WTC11 (cell line): ENCODE measurements around the gene RREB1. TPM values are rescaled to one million over a fixed set of nuclear protein-coding genes. Genes with fewer than 3 reads are reported as not detected.

ENCODE experiments used
- ATAC-seq: fragments of 200-7000 bp; cut with Tn5 transposase; 2 replicates; pipeline ENCODE4 v1.10.0; 2021; ENCODE audit warnings: mild to moderate bottlenecking, moderate library complexity
- CTCF ChIA-PET: fragments of 300-600 bp; sonication (Branson Sonifier 250); formaldehyde crosslinking; loops from one replicate; lab custom pipeline; 2021; ENCODE audit warnings: antibody characterized with exemption; lab: Charles Lee
- POLR2A ChIA-PET: fragments of 350-600 bp; sonication (Branson Sonifier 250); formaldehyde crosslinking; loops from one replicate; lab custom pipeline; 2021; ENCODE audit warnings: antibody characterized with exemption; lab: Charles Lee
- DNase-seq: peaks from one replicate; pipeline ENCODE4 v3.0.0; 2021; ENCODE audit warnings: low spot score
- H3K27ac Mint-ChIP-seq: 2 replicates; pipeline ENCODE4 v1.8.0; 2021; ENCODE audit warnings: mixed read lengths
- H3K27me3 Mint-ChIP-seq: 2 replicates; pipeline ENCODE4 v1.8.0; 2021; ENCODE audit warnings: low read depth, mild to moderate bottlenecking, moderate library complexity, mixed read lengths
- H3K36me3 Mint-ChIP-seq: 2 replicates; pipeline ENCODE4 v1.8.0; 2021; ENCODE audit warnings: mixed read lengths
- H3K4me1 Mint-ChIP-seq: 2 replicates; pipeline ENCODE4 v1.8.0; 2022; ENCODE audit warnings: mixed read lengths
- H3K4me3 Mint-ChIP-seq: 2 replicates; pipeline ENCODE4 v1.8.0; 2021; ENCODE audit warnings: mild to moderate bottlenecking, moderate library complexity, mixed read lengths
- H3K9me3 Mint-ChIP-seq: 2 replicates; pipeline ENCODE4 v1.8.0; 2021; ENCODE audit warnings: mixed read lengths
- CBFB ChIP-seq: sonication (generic); formaldehyde crosslinking; IDR thresholded peaks from 2 replicates; pipeline ENCODE4 v1.8.1; 2022; ENCODE audit warnings: mild to moderate bottlenecking, low read depth, missing genetic modification reagents
- ESRRA ChIP-seq: sonication (generic); formaldehyde crosslinking; IDR thresholded peaks from 2 replicates; pipeline ENCODE4 v1.8.1; 2022; ENCODE audit warnings: mild to moderate bottlenecking, missing genetic modification reagents, borderline replicate concordance
- HMGA2 ChIP-seq: fragments of 250-450 bp; sonication (Bioruptor Pico); IDR thresholded peaks from 2 replicates; pipeline ENCODE4 v1.4.0; 2021; ENCODE audit warnings: mild to moderate bottlenecking, moderate library complexity
- NFYB ChIP-seq: sonication (generic); formaldehyde crosslinking; conservative IDR thresholded peaks from 2 replicates; pipeline ENCODE4 v1.8.0; 2022; ENCODE audit warnings: low read depth, missing genetic modification reagents
- NR1H2 ChIP-seq: sonication (generic); formaldehyde crosslinking; IDR thresholded peaks from 2 replicates; pipeline ENCODE4 v1.9.0; 2021; ENCODE audit warnings: mild to moderate bottlenecking, moderate library complexity, missing genetic modification reagents
- NR2C2 ChIP-seq: sonication (generic); formaldehyde crosslinking; IDR thresholded peaks from 2 replicates; pipeline ENCODE4 v1.8.0; 2022; ENCODE audit warnings: mild to moderate bottlenecking, missing genetic modification reagents
- OVOL2 ChIP-seq: fragments of 250-450 bp; sonication (Bioruptor Pico); IDR thresholded peaks from 2 replicates; pipeline ENCODE4 v1.9.0; 2021; ENCODE audit warnings: mild to moderate bottlenecking, borderline replicate concordance
- RELA ChIP-seq: sonication (generic); formaldehyde crosslinking; IDR thresholded peaks from 2 replicates; pipeline ENCODE4 v1.8.1; 2022; ENCODE audit warnings: missing genetic modification reagents, mild to moderate bottlenecking, borderline replicate concordance
- SMAD3 ChIP-seq: sonication (generic); formaldehyde crosslinking; IDR thresholded peaks from 2 replicates; pipeline ENCODE4 v1.8.0; 2022; ENCODE audit warnings: missing genetic modification reagents, mild to moderate bottlenecking, borderline replicate concordance
- TCF7 ChIP-seq: sonication (generic); formaldehyde crosslinking; IDR thresholded peaks from 2 replicates; pipeline ENCODE4 v1.8.0; 2022; ENCODE audit warnings: mild to moderate bottlenecking, low read depth, missing genetic modification reagents, moderate library complexity
- ZNF232 ChIP-seq: sonication (generic); formaldehyde crosslinking; IDR thresholded peaks from 2 replicates; pipeline ENCODE4 v1.8.0; 2022; ENCODE audit warnings: mild to moderate bottlenecking, missing genetic modification reagents
- total RNA-seq: library from RNA; stranded (reverse); gene quantifications from 3 replicates; pipeline ENCODE4 v1.2.3, GENCODE V29; 2021
- TF ChIP-seq, protein P1 (sequence below): fragments of 200-600 bp; IDR thresholded peaks from 2 replicates; pipeline ENCODE4 v1.8.0; 2022; ENCODE audit warnings: antibody characterized with exemption
- TF ChIP-seq, protein P2 (sequence below): sonication (generic); formaldehyde crosslinking; IDR thresholded peaks from 2 replicates; pipeline ENCODE4 v1.8.0; 2023; ENCODE audit warnings: missing genetic modification reagents
- TF ChIP-seq, protein P3 (sequence below): sonication (generic); formaldehyde crosslinking; IDR thresholded peaks from 2 replicates; pipeline ENCODE4 v1.8.0; 2022; ENCODE audit warnings: mild to moderate bottlenecking, missing genetic modification reagents
- TF ChIP-seq, protein P4 (sequence below): fragments of 250-450 bp; sonication (Bioruptor Pico); IDR thresholded peaks from 2 replicates; pipeline ENCODE4 v1.8.0; 2021; ENCODE audit warnings: mild to moderate bottlenecking
- TF ChIP-seq, protein P5 (sequence below): fragments of 250-450 bp; sonication (Bioruptor Pico); IDR thresholded peaks from 2 replicates; pipeline ENCODE4 v2.1.2; 2022; ENCODE audit warnings: mild to moderate bottlenecking, moderate library complexity
- TF ChIP-seq, protein P6 (sequence below): sonication (generic); formaldehyde crosslinking; conservative IDR thresholded peaks from 2 replicates; pipeline ENCODE4 v1.8.1; 2022; ENCODE audit warnings: mild to moderate bottlenecking, missing genetic modification reagents

RREB1 gene
- total RNA-seq, 1 experiment from 2014 or later, result 38.5 TPM

DNA sequence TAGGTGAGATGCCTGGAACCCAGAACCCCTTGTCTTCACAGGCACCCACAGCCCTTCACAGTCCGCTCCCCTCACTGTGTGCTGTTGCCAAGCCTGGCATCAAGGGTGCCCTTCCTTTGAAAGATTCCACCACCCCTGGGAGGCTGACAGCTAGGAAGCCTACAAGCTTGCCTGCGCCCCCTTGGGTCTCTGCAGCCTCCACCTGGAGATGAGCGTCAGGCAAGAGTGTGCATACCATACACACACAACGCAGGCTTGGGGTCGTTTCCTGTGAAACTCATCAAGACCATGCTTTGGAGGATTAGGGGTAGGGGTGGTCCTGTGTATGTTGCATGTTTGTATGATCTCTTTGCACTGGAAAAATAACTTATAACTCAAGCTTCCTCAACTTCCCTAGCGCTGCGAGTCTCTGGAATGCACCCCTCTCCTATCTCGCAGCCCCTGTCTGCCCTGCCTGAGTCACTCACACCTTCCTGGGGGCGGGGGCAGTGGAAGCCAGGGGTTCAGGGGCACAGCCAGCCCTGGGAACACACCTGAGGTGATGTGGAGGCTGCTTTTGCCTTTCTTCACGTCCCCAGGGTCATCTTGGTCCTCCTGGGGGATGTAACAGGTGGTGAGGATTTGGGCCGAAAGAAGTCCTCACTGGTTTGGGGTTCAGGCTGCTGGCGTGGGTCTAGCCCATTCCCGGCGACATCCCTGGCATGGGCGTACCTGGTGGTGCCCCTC, 138.1 kb downstream of the RREB1 start:
- ATAC-seq, result no peak
- TF ChIP-seq NR2C2 (CRISPR knock-in tag), result no peak
- H3K4me3 Mint-ChIP-seq, result no peak overlapping the region
- no peak for DNase-seq
- peaks cover 21% of the 10 kb centered on the region; the same call in 1 of the 2 replicates for H3K36me3 Mint-ChIP-seq
- H3K27me3 Mint-ChIP-seq, result no peaks in the 10 kb centered on the region
- H3K4me1 Mint-ChIP-seq, result peaks cover 26% of the 10 kb centered on the region
- H3K9me3 Mint-ChIP-seq, result no peaks in the 10 kb centered on the region
- peak overlapping the region; percentile 27; the same call in 1 of the 2 replicates for H3K27ac Mint-ChIP-seq
- CTCF ChIA-PET, result interaction anchor here (0.6 to 1.8 kb wide), 17 partner anchors 9 to 559 kb away, joined by 3 to 21 read pairs (median 3); partner anchors contain the start of gene RREB1
- POLR2A ChIA-PET, result interaction anchor here (1.0 kb wide), 1 partner anchor 15 kb away, joined by 3 read pairs; no protein-coding TSS in a partner anchor

DNA sequence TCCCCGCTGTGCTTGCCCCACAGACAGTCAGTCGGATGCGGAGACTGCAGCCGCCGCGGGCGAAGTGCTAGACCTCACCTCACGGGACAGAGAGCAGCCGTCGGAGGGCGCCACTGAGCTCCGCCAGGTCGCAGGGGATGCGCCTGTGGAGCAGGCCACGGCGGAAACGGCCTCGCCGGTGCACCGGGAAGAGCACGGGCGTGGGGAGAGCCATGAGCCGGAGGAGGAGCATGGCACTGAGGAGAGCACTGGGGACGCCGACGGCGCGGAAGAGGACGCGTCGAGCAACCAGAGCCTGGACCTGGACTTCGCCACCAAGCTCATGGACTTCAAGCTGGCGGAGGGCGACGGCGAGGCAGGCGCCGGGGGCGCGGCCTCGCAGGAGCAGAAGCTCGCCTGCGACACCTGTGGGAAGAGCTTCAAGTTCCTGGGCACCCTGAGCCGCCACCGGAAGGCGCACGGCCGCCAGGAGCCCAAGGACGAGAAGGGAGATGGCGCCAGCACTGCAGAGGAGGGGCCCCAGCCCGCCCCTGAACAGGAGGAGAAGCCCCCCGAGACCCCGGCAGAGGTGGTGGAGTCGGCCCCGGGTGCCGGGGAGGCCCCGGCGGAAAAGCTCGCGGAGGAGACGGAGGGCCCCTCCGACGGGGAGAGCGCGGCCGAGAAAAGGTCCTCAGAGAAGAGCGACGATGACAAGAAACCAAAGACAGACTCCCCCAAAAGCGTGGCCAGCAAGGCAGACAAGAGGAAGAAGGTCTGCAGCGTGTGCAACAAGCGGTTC, 138.8 kb downstream of the RREB1 start:
- Mint-ChIP-seq H3K9me3 (no peaks in the 10 kb centered on the region), H3K27ac (no peak overlapping the region), H3K4me1 (peaks cover 20% of the 10 kb centered on the region), H3K4me3 (no peak overlapping the region), H3K36me3 (peaks cover 21% of the 10 kb centered on the region; the same call in 1 of the 2 replicates), H3K27me3 (no peaks in the 10 kb centered on the region)
- ChIA-PET POLR2A (interaction anchor here (1.0 kb wide), 1 partner anchor 15 kb away, joined by 3 read pairs; no protein-coding TSS in a partner anchor), CTCF (interaction anchor here (0.5 to 1.8 kb wide), 25 partner anchors 8 to 560 kb away, joined by 3 to 21 read pairs (median 3); partner anchors contain the start of gene RREB1)
- ATAC-seq (peak; percentile 58), DNase-seq (peak; percentile 74)
- TF ChIP-seq, protein P1, sequence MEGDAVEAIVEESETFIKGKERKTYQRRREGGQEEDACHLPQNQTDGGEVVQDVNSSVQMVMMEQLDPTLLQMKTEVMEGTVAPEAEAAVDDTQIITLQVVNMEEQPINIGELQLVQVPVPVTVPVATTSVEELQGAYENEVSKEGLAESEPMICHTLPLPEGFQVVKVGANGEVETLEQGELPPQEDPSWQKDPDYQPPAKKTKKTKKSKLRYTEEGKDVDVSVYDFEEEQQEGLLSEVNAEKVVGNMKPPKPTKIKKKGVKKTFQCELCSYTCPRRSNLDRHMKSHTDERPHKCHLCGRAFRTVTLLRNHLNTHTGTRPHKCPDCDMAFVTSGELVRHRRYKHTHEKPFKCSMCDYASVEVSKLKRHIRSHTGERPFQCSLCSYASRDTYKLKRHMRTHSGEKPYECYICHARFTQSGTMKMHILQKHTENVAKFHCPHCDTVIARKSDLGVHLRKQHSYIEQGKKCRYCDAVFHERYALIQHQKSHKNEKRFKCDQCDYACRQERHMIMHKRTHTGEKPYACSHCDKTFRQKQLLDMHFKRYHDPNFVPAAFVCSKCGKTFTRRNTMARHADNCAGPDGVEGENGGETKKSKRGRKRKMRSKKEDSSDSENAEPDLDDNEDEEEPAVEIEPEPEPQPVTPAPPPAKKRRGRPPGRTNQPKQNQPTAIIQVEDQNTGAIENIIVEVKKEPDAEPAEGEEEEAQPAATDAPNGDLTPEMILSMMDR, result peak; percentile 51; the same call in 1 of the 2 replicates
- 0 out of 2 replicates have a peak, but pooled peaks have one; percentile 13 for TF ChIP-seq NR2C2 (CRISPR knock-in tag)
- TF ChIP-seq, protein P2, sequence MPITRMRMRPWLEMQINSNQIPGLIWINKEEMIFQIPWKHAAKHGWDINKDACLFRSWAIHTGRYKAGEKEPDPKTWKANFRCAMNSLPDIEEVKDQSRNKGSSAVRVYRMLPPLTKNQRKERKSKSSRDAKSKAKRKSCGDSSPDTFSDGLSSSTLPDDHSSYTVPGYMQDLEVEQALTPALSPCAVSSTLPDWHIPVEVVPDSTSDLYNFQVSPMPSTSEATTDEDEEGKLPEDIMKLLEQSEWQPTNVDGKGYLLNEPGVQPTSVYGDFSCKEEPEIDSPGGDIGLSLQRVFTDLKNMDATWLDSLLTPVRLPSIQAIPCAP (CRISPR knock-in tag), result no peak
- TF ChIP-seq ZNF232 (CRISPR knock-in tag), result no peak
- TF ChIP-seq SMAD3, result no peak

DNA sequence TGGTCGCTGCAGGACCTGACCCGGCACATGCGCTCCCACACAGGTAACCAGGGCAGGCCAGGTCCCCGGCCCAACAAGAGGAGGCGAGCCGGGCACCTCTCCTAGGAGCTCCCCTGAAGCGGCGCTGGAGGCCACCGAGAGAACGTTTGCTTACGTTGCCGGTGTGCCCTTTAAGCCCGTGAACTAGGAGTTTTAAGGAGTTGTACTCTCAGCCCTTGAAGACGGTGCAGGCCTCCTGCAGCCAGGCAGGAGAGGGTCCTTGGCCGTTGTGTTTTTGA, 139.4 kb downstream of the RREB1 start:
- H3K9me3 Mint-ChIP-seq, result no peaks in the 10 kb centered on the region
- ChIA-PET CTCF (interaction anchor here (0.5 to 1.8 kb wide), 18 partner anchors 12 to 552 kb away, joined by 3 to 21 read pairs (median 3); partner anchors contain the start of gene RREB1), POLR2A (no interaction called here)
- H3K36me3 Mint-ChIP-seq, result peaks cover 21% of the 10 kb centered on the region; the same call in 1 of the 2 replicates
- ATAC-seq (no peak), DNase-seq (no peak)
- no peaks in the 10 kb centered on the region for H3K27me3 Mint-ChIP-seq
- TF ChIP-seq, protein P3, sequence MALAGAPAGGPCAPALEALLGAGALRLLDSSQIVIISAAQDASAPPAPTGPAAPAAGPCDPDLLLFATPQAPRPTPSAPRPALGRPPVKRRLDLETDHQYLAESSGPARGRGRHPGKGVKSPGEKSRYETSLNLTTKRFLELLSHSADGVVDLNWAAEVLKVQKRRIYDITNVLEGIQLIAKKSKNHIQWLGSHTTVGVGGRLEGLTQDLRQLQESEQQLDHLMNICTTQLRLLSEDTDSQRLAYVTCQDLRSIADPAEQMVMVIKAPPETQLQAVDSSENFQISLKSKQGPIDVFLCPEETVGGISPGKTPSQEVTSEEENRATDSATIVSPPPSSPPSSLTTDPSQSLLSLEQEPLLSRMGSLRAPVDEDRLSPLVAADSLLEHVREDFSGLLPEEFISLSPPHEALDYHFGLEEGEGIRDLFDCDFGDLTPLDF (CRISPR knock-in tag), result no peak
- TF ChIP-seq OVOL2 (no peak), TCF7 (no peak), NR1H2 (no peak)
- peaks cover 15% of the 10 kb centered on the region for H3K4me1 Mint-ChIP-seq
- H3K4me3 Mint-ChIP-seq, result no peak overlapping the region
- H3K27ac Mint-ChIP-seq, result no peak overlapping the region

DNA sequence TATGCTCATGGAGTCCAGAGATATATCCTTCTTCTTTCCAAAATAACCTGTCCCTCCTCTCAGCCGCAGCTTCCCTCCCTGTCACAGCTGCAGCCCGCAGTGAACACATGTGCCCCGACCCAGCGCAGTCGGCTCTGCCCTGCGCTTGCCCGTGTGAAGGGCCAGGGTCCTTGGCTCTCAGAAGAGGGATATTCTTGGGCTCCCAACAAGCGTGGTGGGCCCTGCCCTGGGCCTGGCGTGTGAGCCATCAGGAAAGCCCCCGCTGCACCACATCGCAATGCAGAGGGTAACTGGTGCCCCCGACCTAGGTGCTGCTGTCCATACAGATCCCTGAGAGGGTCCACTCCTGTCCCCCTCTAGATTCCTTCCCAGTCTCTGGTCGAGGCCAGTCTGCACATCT, 140.1 kb downstream of the RREB1 start:
- no peaks in the 10 kb centered on the region for H3K27me3 Mint-ChIP-seq
- DNase-seq (no peak), ATAC-seq (no peak)
- peaks cover 9% of the 10 kb centered on the region for H3K4me1 Mint-ChIP-seq
- H3K27ac Mint-ChIP-seq, result no peak overlapping the region
- no peak overlapping the region for H3K4me3 Mint-ChIP-seq
- POLR2A ChIA-PET, result no interaction called here
- CTCF ChIA-PET, result interaction anchor here (1.5 kb wide), 1 partner anchor 459 kb away, joined by 4 read pairs; no protein-coding TSS in a partner anchor
- no peaks in the 10 kb centered on the region for H3K9me3 Mint-ChIP-seq
- peaks cover 21% of the 10 kb centered on the region; the same call in 1 of the 2 replicates for H3K36me3 Mint-ChIP-seq
- TF ChIP-seq RELA (CRISPR knock-in tag) (no peak), HMGA2 (CRISPR knock-in tag) (no peak), ESRRA (CRISPR knock-in tag) (no peak), TCF7 (no peak), NFYB (CRISPR knock-in tag) (no peak), CBFB (no peak)
- TF ChIP-seq, protein P4, sequence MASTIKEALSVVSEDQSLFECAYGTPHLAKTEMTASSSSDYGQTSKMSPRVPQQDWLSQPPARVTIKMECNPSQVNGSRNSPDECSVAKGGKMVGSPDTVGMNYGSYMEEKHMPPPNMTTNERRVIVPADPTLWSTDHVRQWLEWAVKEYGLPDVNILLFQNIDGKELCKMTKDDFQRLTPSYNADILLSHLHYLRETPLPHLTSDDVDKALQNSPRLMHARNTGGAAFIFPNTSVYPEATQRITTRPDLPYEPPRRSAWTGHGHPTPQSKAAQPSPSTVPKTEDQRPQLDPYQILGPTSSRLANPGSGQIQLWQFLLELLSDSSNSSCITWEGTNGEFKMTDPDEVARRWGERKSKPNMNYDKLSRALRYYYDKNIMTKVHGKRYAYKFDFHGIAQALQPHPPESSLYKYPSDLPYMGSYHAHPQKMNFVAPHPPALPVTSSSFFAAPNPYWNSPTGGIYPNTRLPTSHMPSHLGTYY (CRISPR knock-in tag), result no peak
- TF ChIP-seq, protein P5, sequence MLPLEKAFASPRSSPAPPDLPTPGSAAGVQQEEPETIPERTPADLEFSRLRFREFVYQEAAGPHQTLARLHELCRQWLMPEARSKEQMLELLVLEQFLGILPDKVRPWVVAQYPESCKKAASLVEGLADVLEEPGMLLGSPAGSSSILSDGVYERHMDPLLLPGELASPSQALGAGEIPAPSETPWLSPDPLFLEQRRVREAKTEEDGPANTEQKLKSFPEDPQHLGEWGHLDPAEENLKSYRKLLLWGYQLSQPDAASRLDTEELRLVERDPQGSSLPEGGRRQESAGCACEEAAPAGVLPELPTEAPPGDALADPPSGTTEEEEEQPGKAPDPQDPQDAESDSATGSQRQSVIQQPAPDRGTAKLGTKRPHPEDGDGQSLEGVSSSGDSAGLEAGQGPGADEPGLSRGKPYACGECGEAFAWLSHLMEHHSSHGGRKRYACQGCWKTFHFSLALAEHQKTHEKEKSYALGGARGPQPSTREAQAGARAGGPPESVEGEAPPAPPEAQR, result no peak
- TF ChIP-seq, protein P6, sequence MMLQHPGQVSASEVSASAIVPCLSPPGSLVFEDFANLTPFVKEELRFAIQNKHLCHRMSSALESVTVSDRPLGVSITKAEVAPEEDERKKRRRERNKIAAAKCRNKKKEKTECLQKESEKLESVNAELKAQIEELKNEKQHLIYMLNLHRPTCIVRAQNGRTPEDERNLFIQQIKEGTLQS, result no peak
- TF ChIP-seq, protein P1, result no peak
